GM12878 (cell line): Measurements from ENCODE around the gene LYPD8. TPM values are rescaled to one million over a fixed set of nuclear protein-coding genes. Genes with fewer than 3 reads are reported as not detected.

ENCODE experiments used
- ATF7 ChIP-seq: fragments of 450-650 bp; IDR thresholded peaks from 2 replicates; pipeline ENCODE4 v1.6.1; 2016; ENCODE audit warnings: low read depth, mild to moderate bottlenecking
- BCL11A ChIP-seq: IDR thresholded peaks from 2 replicates; pipeline ENCODE4 v1.6.1; 2011; ENCODE audit warnings: low read depth, low read length
- CBX5 ChIP-seq: sonication (generic); IDR thresholded peaks from 2 replicates; pipeline ENCODE4 v1.6.1; 2016; ENCODE audit warnings: low read depth, moderate library complexity, mild to moderate bottlenecking, inconsistent platforms
- CHD1 ChIP-seq: IDR thresholded peaks from 2 replicates; pipeline ENCODE4 v1.6.1; 2012; ENCODE audit warnings: low read depth, low read length, improper control_type of control experiment
- CHD2 ChIP-seq: IDR thresholded peaks from 2 replicates; pipeline ENCODE4 v1.6.1; 2011; ENCODE audit warnings: low read depth, low read length, improper control_type of control experiment, borderline replicate concordance
- CHD4 ChIP-seq: fragments of 200-600 bp; sonication (generic); IDR thresholded peaks from 2 replicates; pipeline ENCODE4 v1.6.1; 2016; ENCODE audit warnings: mild to moderate bottlenecking
- CREB1 ChIP-seq: IDR thresholded peaks from 2 replicates; pipeline ENCODE4 v1.6.1; 2012; ENCODE audit warnings: low read depth, mild to moderate bottlenecking, inconsistent platforms
- ETV6 ChIP-seq, 2 experiments: fragments of 450-650 bp in 1 of 2; IDR thresholded peaks in 1 of 2; conservative IDR thresholded peaks in 1 of 2; 2 replicates each; pipeline ENCODE4 v1.6.1; 2014; ENCODE audit warnings: antibody characterized with exemption in 1 of 2, borderline replicate concordance in 1 of 2, low read depth in 1 of 2, mild to moderate bottlenecking in 1 of 2, moderate library complexity in 1 of 2
- FOXK2 ChIP-seq: fragments of 450-650 bp; IDR thresholded peaks from 2 replicates; pipeline ENCODE4 v1.6.1; 2017; ENCODE audit warnings: mild to moderate bottlenecking, moderate library complexity
- HDAC2 ChIP-seq: fragments of 200-600 bp; sonication (generic); IDR thresholded peaks from 2 replicates; pipeline ENCODE4 v1.6.1; 2017
- HDGF ChIP-seq: fragments of 450-650 bp; IDR thresholded peaks from 2 replicates; pipeline ENCODE4 v1.6.1; 2016; ENCODE audit warnings: antibody characterized with exemption
- IRF5 ChIP-seq: fragments of 450-650 bp; IDR thresholded peaks from 2 replicates; pipeline ENCODE4 v1.6.1; 2017; ENCODE audit warnings: borderline replicate concordance
- MEF2B ChIP-seq: fragments of 450-650 bp; IDR thresholded peaks from 2 replicates; pipeline ENCODE4 v1.6.1; 2018; ENCODE audit warnings: mild to moderate bottlenecking, moderate library complexity; ENCODE audit not compliant: partially characterized antibody, poor library complexity, severe bottlenecking
- MYB ChIP-seq: fragments of 150-350 bp; IDR thresholded peaks from 2 replicates; pipeline ENCODE4 v1.6.1; 2014; ENCODE audit warnings: mild to moderate bottlenecking, low read depth, low read length, borderline replicate concordance
- NBN ChIP-seq: fragments of 450-650 bp; IDR thresholded peaks from 2 replicates; pipeline ENCODE4 v1.6.1; 2016
- NR2C1 ChIP-seq: fragments of 450-650 bp; IDR thresholded peaks from 2 replicates; pipeline ENCODE4 v1.6.1; 2017; ENCODE audit warnings: antibody characterized with exemption, mild to moderate bottlenecking, moderate library complexity
- PML ChIP-seq: IDR thresholded peaks from 2 replicates; pipeline ENCODE4 v1.6.1; 2012; ENCODE audit warnings: low read length, inconsistent platforms
- RAD51 ChIP-seq: fragments of 450-650 bp; IDR thresholded peaks from 2 replicates; pipeline ENCODE4 v1.6.1; 2016; ENCODE audit warnings: moderate library complexity, mild to moderate bottlenecking, inconsistent platforms
- SMAD1 ChIP-seq: fragments of 450-650 bp; IDR thresholded peaks from 2 replicates; pipeline ENCODE4 v1.6.1; 2018; ENCODE audit warnings: mild to moderate bottlenecking, low read depth; ENCODE audit not compliant: partially characterized antibody
- SMARCA5 ChIP-seq: fragments of 450-650 bp; IDR thresholded peaks from 2 replicates; pipeline ENCODE4 v1.6.1; 2017; ENCODE audit warnings: mild to moderate bottlenecking
- SREBF1 ChIP-seq: IDR thresholded peaks from 2 replicates; pipeline ENCODE4 v1.6.1; 2012; ENCODE audit warnings: mild to moderate bottlenecking, low read length
- TCF12 ChIP-seq: IDR thresholded peaks from 2 replicates; pipeline ENCODE4 v1.6.1; 2011; ENCODE audit warnings: low read depth, mild to moderate bottlenecking, low read length
- USF2 ChIP-seq: IDR thresholded peaks from 2 replicates; pipeline ENCODE4 v1.6.1; 2011; ENCODE audit warnings: low read depth, low read length, improper control_type of control experiment, borderline replicate concordance
- polyA plus RNA-seq, 11 experiments: library from polyadenylated mRNA; depleted of rRNA in 4 of 11; unstranded in 6 of 11; stranded (reverse) in 5 of 11; fragments of >200 nt; fragmentation: Nextera tagmentation in 4 of 11; fragmentation: Illumina TruSeq in 1 of 11; extraction: Ambion mirVana in 4 of 11; extraction: Trizol in 1 of 11; gene quantifications; 1 replicate in 1 of 11; 2 replicates in 10 of 11; pipeline versions ENCODE4 v1.2.1 to v1.2.3, GENCODE V29; 2011 to 2016; ENCODE audit warnings: inconsistent platforms in 2 of 11, missing spikeins in 2 of 11, low read depth in 1 of 11
- total RNA-seq, 4 experiments: library from RNA; depleted of rRNA in 3 of 4; stranded (reverse); fragments of >200 nt in 3 of 4; fragmentation: Illumina TruSeq in 1 of 4; extraction: Trizol in 1 of 4; gene quantifications; 2 replicates each; pipeline versions ENCODE4 v1.2.1 to v1.2.3, GENCODE V29; 2013 to 2021
- TF ChIP-seq, protein P1 (sequence below): IDR thresholded peaks from 2 replicates; pipeline ENCODE4 v1.6.1; 2011; ENCODE audit warnings: borderline replicate concordance, low read depth, mild to moderate bottlenecking, moderate library complexity, low read length; ENCODE audit not compliant: insufficient read depth, poor library complexity, severe bottlenecking
- TF ChIP-seq, protein P2 (sequence below): fragments of 450-650 bp; IDR thresholded peaks from 2 replicates; pipeline ENCODE4 v1.6.1; 2018; ENCODE audit warnings: borderline replicate concordance, mild to moderate bottlenecking; ENCODE audit not compliant: partially characterized antibody

Gene LYPD8
- total and polyA plus RNA-seq, 10 of the 15 experiments (the other 5 are each of a cell fraction or from before 2014, with no cell fraction given): 0.13 to 0.40 (median 0.18) TPM; not detected in 7

- TF ChIP-seq CBX5: peak; percentile 63; the same call in 1 of the 2 replicates
- TF ChIP-seq HDGF: no peak
- TF ChIP-seq TCF12: peak; percentile 38; the same call in 1 of the 2 replicates
- TF ChIP-seq CHD4: no peak
- TF ChIP-seq ETV6 (conservative IDR thresholded peaks at IDR 0.05 in 1 of 2, IDR thresholded peaks at IDR 0.05 in 1 of 2; ENCODE audit: borderline replicate concordance in 1 of 2, low read depth in 1 of 2): peak in 1 of 2 experiments; percentile 12; a peak in 1 of 4 replicates
- no peak for TF ChIP-seq NR2C1
- no peak for TF ChIP-seq CHD2
- TF ChIP-seq, protein P1, sequence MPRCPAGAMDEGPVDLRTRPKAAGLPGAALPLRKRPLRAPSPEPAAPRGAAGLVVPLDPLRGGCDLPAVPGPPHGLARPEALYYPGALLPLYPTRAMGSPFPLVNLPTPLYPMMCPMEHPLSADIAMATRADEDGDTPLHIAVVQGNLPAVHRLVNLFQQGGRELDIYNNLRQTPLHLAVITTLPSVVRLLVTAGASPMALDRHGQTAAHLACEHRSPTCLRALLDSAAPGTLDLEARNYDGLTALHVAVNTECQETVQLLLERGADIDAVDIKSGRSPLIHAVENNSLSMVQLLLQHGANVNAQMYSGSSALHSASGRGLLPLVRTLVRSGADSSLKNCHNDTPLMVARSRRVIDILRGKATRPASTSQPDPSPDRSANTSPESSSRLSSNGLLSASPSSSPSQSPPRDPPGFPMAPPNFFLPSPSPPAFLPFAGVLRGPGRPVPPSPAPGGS: no peak
- no peak for TF ChIP-seq SMARCA5
- no peak for TF ChIP-seq USF2
- TF ChIP-seq SREBF1: no peak
- no peak for TF ChIP-seq CHD1
- TF ChIP-seq SMAD1: no peak
- TF ChIP-seq NBN: peak; percentile 44; the same call in 1 of the 2 replicates
- no peak for TF ChIP-seq MYB
- no peak for TF ChIP-seq HDAC2
- no peak for TF ChIP-seq IRF5
- TF ChIP-seq MEF2B: peak; percentile 41
- no peak for TF ChIP-seq FOXK2
- TF ChIP-seq CREB1: no peak
- no peak for TF ChIP-seq BCL11A
- no peak for TF ChIP-seq RAD51
- TF ChIP-seq PML: no peak
- TF ChIP-seq, protein P2, sequence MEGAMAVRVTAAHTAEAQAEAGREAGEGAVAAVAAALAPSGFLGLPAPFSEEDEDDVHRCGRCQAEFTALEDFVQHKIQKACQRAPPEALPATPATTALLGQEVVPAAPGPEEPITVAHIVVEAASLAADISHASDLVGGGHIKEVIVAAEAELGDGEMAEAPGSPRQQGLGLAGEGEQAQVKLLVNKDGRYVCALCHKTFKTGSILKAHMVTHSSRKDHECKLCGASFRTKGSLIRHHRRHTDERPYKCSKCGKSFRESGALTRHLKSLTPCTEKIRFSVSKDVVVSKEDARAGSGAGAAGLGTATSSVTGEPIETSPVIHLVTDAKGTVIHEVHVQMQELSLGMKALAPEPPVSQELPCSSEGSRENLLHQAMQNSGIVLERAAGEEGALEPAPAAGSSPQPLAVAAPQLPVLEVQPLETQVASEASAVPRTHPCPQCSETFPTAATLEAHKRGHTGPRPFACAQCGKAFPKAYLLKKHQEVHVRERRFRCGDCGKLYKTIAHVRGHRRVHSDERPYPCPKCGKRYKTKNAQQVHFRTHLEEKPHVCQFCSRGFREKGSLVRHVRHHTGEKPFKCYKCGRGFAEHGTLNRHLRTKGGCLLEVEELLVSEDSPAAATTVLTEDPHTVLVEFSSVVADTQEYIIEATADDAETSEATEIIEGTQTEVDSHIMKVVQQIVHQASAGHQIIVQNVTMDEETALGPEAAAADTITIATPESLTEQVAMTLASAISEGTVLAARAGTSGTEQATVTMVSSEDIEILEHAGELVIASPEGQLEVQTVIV: no peak
- no peak for TF ChIP-seq ATF7
These were observed 49.5 kb upstream of the LYPD8 start (continued) for GRCh38 chr1:248804771-248805681.
